Fibroblast of pulmonary artery (primary cell): ENCODE measurements around the gene AFMID.

Experiments
- DNase-seq: peaks from one replicate; pipeline ENCODE4 v3.0.0-alpha.2; 2010; ENCODE audit warnings: low read depth
- H3K4me3 ChIP-seq: replicated peaks from 2 replicates; pipeline ENCODE4 v1.5.1; 2011; ENCODE audit warnings: low read depth, mild to moderate bottlenecking, control low read depth, low read length, moderate library complexity
- CTCF ChIP-seq: IDR thresholded peaks from 2 replicates; pipeline ENCODE4 v1.5.1; 2011; ENCODE audit warnings: mild to moderate bottlenecking, control low read depth, low read length, inconsistent platforms; ENCODE audit errors: missing control alignments

The AFMID gene

GRCh38 chr17:78179372-78179771 is 7.8 kb upstream of the AFMID start:
- DNase-seq, result peak; percentile 51
- no peak overlapping the region for H3K4me3 ChIP-seq
- TF ChIP-seq CTCF, result no peak

DNA sequence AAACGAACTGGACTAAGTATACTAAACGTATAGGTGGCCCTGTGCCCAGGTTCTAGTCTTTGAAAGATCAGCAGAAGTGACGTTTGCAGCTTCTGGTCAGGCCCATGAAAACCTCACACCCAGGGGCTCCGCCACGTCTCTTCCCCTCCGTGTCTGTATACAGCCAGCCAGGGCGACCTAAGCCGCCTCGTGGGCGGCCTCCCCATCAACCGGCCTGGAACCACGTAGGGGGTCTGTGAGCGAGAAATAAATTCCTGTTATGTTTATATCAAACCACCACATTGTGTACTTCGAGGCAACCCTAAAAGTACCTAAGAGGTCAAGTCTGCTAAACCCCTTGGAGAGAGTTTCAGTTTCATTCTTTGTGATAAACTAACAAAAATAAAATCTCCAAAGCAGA is 7.1 kb upstream of the AFMID start:
- no peak overlapping the region for H3K4me3 ChIP-seq

DNA sequence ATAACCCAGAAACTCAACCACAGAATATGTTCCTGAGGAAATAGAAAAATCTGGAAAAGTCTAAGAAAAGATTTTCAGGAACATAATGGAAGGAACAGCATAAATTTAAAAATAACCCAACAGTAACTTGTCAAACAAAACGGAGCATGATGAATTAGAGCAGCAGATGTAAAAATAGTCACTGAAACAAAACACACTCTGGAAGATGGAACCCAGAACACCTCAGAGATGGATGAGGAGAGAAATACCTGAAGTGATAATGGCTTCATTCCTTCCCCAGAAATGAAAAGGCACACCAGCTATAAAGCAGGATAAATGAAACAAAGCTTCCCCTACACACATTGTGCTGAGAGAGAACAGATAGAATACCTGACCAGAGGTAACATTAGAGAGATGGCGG is 6.7 kb upstream of the AFMID start:
- H3K4me3 ChIP-seq, result no peak overlapping the region
- no peak for TF ChIP-seq CTCF

More for the DNA sequence above, 7.1 kb upstream of the AFMID start:
- no peak for DNase-seq
- no peak for TF ChIP-seq CTCF

DNA sequence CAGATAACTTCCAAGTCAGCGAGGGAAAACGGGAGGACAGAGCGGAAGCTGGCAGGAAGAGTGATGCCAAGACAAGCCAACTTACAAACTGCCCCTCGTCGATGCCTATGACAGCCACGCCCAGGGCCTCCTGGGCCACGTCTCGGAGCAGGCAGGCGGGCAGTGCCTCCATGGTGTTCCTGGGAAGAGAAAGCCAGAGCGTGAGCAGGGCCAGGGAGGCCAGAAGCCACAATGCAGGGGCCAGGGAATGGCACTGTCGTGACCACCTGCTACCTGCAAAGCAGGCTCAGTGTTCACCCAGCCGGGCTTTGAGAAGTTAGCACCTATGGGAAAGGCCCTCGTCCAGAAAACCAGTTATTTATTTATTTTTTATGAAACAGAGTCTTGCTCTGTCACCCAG is 4.7 kb upstream of the AFMID start:
- no peak for DNase-seq
- TF ChIP-seq CTCF, result no peak
- no peak overlapping the region for H3K4me3 ChIP-seq

More for the DNA sequence above, 6.7 kb upstream of the AFMID start:
- DNase-seq, result no peak

- no peak for TF ChIP-seq CTCF
- H3K4me3 ChIP-seq, result no peak overlapping the region
- DNase-seq, result no peak
Observed at GRCh38 chr17:78183916-78184315, 3.2 kb upstream of the AFMID start.

GRCh38 chr17:78184351-78184750 is 2.8 kb upstream of the AFMID start:
- DNase-seq, result no peak
- H3K4me3 ChIP-seq, result no peak overlapping the region
- TF ChIP-seq CTCF, result no peak

DNA sequence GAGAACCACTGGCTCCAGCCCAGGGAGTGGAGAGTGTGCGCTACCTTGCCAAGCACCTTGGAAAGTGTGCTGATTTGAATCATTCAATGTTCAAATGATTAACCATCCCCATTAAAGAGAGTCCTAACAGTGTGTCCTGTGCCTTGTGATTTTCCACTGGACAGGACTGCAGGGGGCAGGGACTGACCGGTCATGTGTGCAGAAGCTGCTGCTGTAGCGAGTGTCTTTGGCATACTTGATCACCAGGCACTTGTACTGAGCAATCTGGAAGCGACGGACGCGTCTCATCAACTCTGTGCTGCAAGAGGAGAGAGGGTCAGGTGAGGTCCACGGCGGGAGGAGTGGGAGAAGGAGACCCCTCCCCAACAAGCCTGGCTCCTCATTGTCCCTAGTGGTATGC is 2.3 kb upstream of the AFMID start:
- no peak overlapping the region for H3K4me3 ChIP-seq
- TF ChIP-seq CTCF, result no peak
- DNase-seq, result no peak
